HepG2 (cell line): Measurements from ENCODE around the gene JPH4. TPM values are rescaled to one million over a fixed set of nuclear protein-coding genes. Genes with fewer than 3 reads are reported as not detected.

ENCODE experiments used
- HNRNPK ChIP-seq: fragments of 200-400 bp; formaldehyde crosslinking; IDR thresholded peaks from 2 replicates; pipeline ENCODE4 v1.6.1; 2018; ENCODE audit warnings: low read length, low read depth, moderate library complexity, mild to moderate bottlenecking; ENCODE audit not compliant: poor library complexity, severe bottlenecking
- HOXA9 ChIP-seq: sonication (generic); formaldehyde crosslinking; IDR thresholded peaks from 2 replicates; pipeline ENCODE4 v1.8.1; 2022; ENCODE audit warnings: missing genetic modification reagents, mild to moderate bottlenecking, moderate library complexity, borderline replicate concordance
- KLF11 ChIP-seq: IDR thresholded peaks from 2 replicates; pipeline ENCODE4 v1.6.1; 2016; ENCODE audit warnings: missing compliant biosample characterization
- MXD3 ChIP-seq: IDR thresholded peaks from 2 replicates; pipeline ENCODE4 v1.6.1; 2016; ENCODE audit warnings: mild to moderate bottlenecking, missing biosample characterization, missing genetic modification reagents
- NFKB2 ChIP-seq: sonication (generic); formaldehyde crosslinking; IDR thresholded peaks from 2 replicates; pipeline ENCODE4 v1.4.0; 2020; ENCODE audit warnings: missing genetic modification reagents, borderline replicate concordance
- PBX2 ChIP-seq: IDR thresholded peaks from 2 replicates; pipeline ENCODE4 v1.6.1; 2016; ENCODE audit warnings: control low read depth
- TFDP2 ChIP-seq: sonication (generic); formaldehyde crosslinking; IDR thresholded peaks from 2 replicates; pipeline ENCODE4 v1.4.0; 2020; ENCODE audit warnings: missing genetic modification reagents
- ZBTB7A ChIP-seq: sonication (generic); formaldehyde crosslinking; IDR thresholded peaks from 2 replicates; pipeline ENCODE4 v1.8.0; 2022; ENCODE audit warnings: mild to moderate bottlenecking, missing genetic modification reagents
- ZFP37 ChIP-seq: sonication (generic); formaldehyde crosslinking; IDR thresholded peaks from 2 replicates; pipeline ENCODE4 v1.4.0; 2020; ENCODE audit warnings: missing genetic modification reagents, borderline replicate concordance
- ZNF513 ChIP-seq: sonication (generic); formaldehyde crosslinking; conservative IDR thresholded peaks from 2 replicates; pipeline ENCODE4 v1.5.0; 2020; ENCODE audit warnings: missing genetic modification reagents
- ZNF598 ChIP-seq: sonication (generic); formaldehyde crosslinking; IDR thresholded peaks from 2 replicates; pipeline ENCODE4 v1.5.1; 2020; ENCODE audit warnings: mild to moderate bottlenecking, missing genetic modification reagents, borderline replicate concordance
- polyA plus RNA-seq, 8 experiments: library from polyadenylated mRNA; depleted of rRNA in 3 of 8; stranded (reverse) in 7 of 8; unstranded in 1 of 8; fragments of >200 nt; fragmentation: Illumina TruSeq in 4 of 8; extraction: Trizol in 4 of 8; gene quantifications; 2 replicates each; pipeline versions ENCODE4 v1.2.1 to v1.2.3, GENCODE V29; 2011 to 2016; ENCODE audit warnings: low read depth in 4 of 8, missing spikeins in 1 of 8, mixed read lengths in 1 of 8; ENCODE audit not compliant: insufficient read depth in 1 of 8
- total RNA-seq, 5 experiments: library from RNA; depleted of rRNA; stranded (reverse); fragments of >200 nt; fragmentation: Illumina TruSeq; extraction: Trizol; gene quantifications; 2 replicates each; pipeline ENCODE4 v1.2.3, GENCODE V29; 2016; ENCODE audit warnings: low read depth in 1 of 5
- TF ChIP-seq, protein P1 (sequence below): sonication (generic); formaldehyde crosslinking; IDR thresholded peaks from 2 replicates; pipeline ENCODE4 v1.4.0; 2020; ENCODE audit warnings: low read depth, mild to moderate bottlenecking, missing genetic modification reagents
- TF ChIP-seq, protein P2 (sequence below): sonication (generic); formaldehyde crosslinking; IDR thresholded peaks from 2 replicates; pipeline ENCODE4 v1.9.0; 2021; ENCODE audit warnings: mild to moderate bottlenecking, missing genetic modification reagents
- TF ChIP-seq, protein P3 (sequence below): sonication (generic); formaldehyde crosslinking; IDR thresholded peaks from 2 replicates; pipeline ENCODE4 v1.5.0; 2020; ENCODE audit warnings: missing genetic modification reagents

JPH4 gene
- total and polyA plus RNA-seq, 2 of the 13 experiments (the other 11 are each of a cell fraction or from before 2014, with no cell fraction given): 0.08 to 0.22 TPM

DNA sequence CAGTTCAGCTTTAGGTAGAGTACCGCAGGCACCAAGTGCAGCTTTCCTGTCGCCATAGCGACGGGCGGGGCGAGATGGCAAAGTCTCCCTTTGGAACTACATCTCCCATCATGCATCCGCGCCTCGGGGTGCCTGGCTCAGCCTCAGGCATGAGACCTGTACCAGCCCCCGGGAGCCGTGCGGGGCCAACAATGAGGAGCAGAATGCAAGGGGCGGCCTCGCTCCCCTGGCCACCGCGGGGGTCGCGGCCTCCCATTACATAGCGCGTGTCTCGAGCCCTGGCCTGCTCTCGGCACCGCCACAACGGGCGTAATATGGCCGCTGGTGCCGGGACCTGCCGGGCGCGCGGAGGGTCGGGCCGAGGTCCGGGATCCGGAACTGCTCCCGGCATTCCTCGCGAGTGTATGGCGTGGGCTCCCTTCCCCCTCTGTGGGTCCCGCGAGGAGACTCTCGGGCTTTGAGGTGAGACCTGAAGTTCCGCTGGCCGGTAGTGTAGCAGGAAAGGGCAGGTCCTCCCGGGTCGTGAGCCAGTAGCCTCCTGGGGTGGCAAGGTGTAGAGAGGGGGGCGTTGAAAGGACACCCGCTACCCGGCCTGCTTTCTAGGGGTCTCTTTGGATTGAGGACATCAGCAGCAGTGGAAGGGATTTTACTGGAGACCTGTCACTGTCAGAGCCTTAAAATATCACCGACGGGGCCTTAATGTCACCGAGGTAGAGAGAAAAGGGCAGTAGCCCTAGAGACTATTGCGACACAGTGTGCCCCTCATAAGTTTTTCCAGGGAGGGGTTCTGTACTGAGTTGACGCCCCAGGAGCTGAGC lies 22.5 kb downstream of the JPH4 start, which contains the start of gene THTPA (continued):
- TF ChIP-seq, protein P1, sequence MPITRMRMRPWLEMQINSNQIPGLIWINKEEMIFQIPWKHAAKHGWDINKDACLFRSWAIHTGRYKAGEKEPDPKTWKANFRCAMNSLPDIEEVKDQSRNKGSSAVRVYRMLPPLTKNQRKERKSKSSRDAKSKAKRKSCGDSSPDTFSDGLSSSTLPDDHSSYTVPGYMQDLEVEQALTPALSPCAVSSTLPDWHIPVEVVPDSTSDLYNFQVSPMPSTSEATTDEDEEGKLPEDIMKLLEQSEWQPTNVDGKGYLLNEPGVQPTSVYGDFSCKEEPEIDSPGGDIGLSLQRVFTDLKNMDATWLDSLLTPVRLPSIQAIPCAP (CRISPR knock-in tag): peak; percentile 94; the same call in 1 of the 2 replicates
- TF ChIP-seq MXD3 (CRISPR knock-in tag): peak; percentile 99
- TF ChIP-seq, protein P2, sequence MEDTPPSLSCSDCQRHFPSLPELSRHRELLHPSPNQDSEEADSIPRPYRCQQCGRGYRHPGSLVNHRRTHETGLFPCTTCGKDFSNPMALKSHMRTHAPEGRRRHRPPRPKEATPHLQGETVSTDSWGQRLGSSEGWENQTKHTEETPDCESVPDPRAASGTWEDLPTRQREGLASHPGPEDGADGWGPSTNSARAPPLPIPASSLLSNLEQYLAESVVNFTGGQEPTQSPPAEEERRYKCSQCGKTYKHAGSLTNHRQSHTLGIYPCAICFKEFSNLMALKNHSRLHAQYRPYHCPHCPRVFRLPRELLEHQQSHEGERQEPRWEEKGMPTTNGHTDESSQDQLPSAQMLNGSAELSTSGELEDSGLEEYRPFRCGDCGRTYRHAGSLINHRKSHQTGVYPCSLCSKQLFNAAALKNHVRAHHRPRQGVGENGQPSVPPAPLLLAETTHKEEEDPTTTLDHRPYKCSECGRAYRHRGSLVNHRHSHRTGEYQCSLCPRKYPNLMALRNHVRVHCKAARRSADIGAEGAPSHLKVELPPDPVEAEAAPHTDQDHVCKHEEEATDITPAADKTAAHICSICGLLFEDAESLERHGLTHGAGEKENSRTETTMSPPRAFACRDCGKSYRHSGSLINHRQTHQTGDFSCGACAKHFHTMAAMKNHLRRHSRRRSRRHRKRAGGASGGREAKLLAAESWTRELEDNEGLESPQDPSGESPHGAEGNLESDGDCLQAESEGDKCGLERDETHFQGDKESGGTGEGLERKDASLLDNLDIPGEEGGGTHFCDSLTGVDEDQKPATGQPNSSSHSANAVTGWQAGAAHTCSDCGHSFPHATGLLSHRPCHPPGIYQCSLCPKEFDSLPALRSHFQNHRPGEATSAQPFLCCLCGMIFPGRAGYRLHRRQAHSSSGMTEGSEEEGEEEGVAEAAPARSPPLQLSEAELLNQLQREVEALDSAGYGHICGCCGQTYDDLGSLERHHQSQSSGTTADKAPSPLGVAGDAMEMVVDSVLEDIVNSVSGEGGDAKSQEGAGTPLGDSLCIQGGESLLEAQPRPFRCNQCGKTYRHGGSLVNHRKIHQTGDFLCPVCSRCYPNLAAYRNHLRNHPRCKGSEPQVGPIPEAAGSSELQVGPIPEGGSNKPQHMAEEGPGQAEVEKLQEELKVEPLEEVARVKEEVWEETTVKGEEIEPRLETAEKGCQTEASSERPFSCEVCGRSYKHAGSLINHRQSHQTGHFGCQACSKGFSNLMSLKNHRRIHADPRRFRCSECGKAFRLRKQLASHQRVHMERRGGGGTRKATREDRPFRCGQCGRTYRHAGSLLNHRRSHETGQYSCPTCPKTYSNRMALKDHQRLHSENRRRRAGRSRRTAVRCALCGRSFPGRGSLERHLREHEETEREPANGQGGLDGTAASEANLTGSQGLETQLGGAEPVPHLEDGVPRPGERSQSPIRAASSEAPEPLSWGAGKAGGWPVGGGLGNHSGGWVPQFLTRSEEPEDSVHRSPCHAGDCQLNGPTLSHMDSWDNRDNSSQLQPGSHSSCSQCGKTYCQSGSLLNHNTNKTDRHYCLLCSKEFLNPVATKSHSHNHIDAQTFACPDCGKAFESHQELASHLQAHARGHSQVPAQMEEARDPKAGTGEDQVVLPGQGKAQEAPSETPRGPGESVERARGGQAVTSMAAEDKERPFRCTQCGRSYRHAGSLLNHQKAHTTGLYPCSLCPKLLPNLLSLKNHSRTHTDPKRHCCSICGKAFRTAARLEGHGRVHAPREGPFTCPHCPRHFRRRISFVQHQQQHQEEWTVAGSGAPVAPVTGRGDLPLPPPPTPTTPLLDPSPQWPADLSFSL (CRISPR knock-in tag): no peak
- peak; percentile 92 for TF ChIP-seq TFDP2 (CRISPR knock-in tag)
- peak; percentile 98 for TF ChIP-seq ZFP37 (CRISPR knock-in tag)
- TF ChIP-seq HNRNPK: no peak
- peak; percentile 100 for TF ChIP-seq NFKB2
- TF ChIP-seq ZBTB7A (CRISPR knock-in tag): peak; percentile 89
- peak; percentile 100 for TF ChIP-seq ZNF598 (CRISPR knock-in tag)
- TF ChIP-seq KLF11 (CRISPR knock-in tag): peak; percentile 94
- TF ChIP-seq PBX2: no peak
- TF ChIP-seq, protein P3, sequence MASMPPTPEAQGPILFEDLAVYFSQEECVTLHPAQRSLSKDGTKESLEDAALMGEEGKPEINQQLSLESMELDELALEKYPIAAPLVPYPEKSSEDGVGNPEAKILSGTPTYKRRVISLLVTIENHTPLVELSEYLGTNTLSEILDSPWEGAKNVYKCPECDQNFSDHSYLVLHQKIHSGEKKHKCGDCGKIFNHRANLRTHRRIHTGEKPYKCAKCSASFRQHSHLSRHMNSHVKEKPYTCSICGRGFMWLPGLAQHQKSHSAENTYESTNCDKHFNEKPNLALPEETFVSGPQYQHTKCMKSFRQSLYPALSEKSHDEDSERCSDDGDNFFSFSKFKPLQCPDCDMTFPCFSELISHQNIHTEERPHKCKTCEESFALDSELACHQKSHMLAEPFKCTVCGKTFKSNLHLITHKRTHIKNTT (CRISPR knock-in tag): peak; percentile 95
- peak; percentile 98 for TF ChIP-seq ZNF513 (CRISPR knock-in tag)
- TF ChIP-seq HOXA9: no peak
